HG03354 (cell line): ENCODE results near the gene GALNT13.

ENCODE experiments used
- ATAC-seq: cut with Tn5 transposase; IDR thresholded peaks from one replicate; pipeline ENCODE4 v1.9.1; 2021; ENCODE audit warnings: mild to moderate bottlenecking; ENCODE audit not compliant: unreplicated experiment, poor library complexity, severe bottlenecking

The GALNT13 gene

GRCh38 chr2:153871231-153872221 lies at the start of gene GALNT13:
Gene GALNT13, plus strand, starts transcription at chr2:153871922.
- no peak for ATAC-seq

- ATAC-seq: no peak
These were observed 47.8 kb upstream of the GALNT13 start for GRCh38 chr2:153823880-153824279.

DNA sequence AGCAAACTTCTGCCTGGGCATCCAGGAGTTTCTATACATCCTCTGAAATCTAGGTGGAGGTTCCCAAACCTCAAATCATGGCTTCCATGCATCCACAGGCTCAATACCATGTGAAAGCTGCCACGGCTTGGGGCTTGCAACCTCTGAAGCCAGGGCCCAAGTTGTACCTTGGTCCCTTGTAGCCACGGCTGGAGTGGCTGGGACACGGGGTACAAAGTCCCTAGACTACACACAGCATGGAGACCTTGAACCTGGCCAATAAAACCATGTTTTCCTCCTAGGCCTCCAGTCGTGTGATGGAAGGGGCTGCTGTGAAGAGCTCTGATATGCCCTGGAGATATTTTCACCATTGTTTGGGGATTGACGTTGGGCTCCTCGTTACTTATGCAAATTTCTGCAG lies 43.4 kb upstream of the GALNT13 start:
- ATAC-seq: no peak

DNA sequence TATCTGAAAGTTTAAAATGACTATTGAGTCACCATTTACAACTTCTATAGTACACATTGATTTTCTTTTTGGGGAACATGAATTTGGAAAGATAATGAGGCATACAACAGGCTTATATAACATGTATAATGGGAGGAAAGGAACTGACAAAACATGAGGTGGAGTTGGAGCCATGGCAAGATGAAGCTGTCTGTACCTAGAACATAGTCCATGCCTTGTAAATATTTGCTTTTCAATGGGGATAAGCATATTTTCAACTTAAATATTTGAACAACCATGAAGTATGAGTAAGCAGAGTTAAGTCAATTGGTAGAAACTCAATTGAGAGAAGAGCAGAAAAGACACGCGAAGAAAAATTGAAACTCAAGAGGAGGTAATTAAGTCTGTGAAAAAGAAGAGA lies 37.1 kb upstream of the GALNT13 start:
- ATAC-seq: no peak

DNA sequence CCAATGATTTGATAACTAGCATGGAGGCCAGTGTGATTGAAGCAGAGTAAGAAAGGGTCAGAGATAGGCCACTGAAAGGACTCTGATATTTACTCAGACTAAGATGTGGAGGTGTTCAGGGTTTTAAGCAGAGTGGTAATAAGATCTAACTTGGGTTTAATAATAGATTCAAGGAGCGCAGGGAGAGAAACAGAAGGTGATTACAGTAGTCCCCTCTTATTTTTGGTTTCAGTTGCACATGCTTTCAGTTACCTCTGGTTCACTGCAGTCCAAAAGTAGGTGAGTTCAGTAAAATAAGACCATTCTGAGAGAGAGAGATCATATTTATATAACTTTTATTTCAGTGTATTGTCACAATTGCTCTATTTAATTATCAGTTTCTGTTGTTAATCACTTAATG lies 13.5 kb upstream of the GALNT13 start:
- no peak for ATAC-seq

DNA sequence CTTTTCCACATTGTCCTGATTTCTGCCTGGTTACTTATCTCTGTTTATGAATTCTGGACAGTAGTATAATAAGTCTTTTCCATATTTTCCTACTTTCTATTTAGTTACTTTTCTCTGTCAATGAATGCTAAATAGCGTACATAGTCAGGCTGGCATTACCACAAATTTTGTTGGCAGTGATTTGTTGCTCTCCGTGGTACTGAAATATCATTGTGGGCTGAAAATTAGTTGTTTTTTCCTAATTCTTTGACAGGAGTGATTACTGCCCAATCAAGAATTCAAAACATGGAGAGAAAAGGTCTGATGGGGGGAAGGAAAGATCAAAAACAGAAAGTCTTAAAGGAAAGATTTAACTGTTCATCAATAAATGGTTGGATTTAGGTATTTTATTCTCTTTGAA lies 7.7 kb upstream of the GALNT13 start:
- ATAC-seq: no peak

GRCh38 chr2:153866595-153866994 lies 5.1 kb upstream of the GALNT13 start:
- no peak for ATAC-seq

GRCh38 chr2:153870308-153870707 lies 1.4 kb upstream of the GALNT13 start:
- no peak for ATAC-seq

- no peak for ATAC-seq
These were observed 759 bp downstream of the GALNT13 start for GRCh38 chr2:153872311-153873051.

DNA sequence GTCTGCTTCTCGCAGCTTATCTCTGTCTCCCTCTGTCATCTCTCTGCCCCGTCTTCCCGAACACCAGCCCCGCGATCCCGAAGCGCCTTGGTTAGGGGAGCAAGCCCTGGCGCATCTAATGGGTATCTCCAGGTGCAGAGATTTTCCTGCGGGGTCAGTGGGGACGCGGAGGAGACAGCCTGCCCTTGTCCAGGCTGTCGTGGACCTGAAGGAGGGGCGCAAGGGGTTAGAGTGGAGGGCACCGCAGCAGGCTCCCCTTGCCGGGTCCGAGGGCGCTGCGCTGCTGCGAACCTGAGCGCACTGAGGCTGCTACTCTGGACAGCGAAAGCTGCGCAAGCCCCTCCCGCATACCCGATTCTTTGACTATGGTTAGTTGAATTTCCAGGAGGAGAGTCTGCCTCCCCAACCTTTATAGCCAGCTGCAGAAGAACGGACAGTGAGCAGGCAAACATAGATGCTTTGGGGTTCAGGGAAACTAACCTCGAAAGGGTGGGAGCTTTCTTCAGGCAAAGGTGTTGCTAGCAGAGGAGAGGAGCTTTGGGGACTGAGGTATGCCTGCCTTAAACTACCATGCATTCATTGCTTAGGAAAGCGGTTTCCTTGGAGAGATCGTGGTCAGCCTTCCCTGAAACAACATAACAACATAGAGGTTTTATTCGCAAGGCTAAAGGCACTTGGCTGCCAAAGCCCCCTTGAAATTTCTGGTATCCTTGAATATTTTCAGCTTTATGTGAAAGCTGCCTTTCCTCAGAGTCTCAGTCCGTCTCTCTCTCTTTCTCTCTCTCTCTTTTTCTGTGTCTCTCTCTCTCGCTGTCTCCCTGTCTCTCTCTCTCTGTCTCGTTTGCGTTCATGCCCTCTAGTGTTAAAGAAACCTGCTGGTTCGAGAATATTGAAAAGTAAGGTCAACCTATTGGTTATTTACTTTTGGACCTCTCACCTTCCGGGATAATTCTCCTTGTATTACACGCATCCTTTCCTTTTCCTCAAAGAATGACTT lies 1.6 kb downstream of the GALNT13 start:
- ATAC-seq: no peak

DNA sequence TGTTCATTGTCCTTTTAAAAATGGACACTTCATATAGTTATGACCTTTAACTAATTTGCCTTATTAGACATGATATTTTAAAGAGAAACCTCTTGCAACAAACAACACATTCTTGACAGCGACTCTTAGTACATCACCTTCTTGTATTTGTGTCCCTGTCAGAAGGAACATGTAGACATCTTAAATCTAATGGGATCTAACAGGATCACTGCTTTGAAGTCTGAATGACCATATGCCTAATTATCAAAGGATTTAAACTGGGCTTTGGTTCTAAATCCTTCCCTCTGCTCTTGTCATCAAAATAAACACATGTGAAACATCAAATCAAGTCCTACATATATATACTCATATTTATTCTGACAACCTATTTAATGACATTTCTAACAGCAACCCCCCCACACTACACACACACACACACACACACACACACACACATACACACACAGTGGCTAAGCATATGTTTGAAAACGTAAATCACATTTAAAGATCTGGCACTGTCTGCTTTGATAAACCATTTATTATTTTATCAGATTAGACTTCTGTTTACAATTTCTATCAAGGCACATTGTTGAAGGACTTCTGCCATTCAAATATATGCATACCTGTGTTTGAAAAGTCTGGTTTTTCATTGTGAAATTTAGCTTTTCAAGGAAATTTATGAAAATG lies 4.2 kb downstream of the GALNT13 start:
- no peak for ATAC-seq

DNA sequence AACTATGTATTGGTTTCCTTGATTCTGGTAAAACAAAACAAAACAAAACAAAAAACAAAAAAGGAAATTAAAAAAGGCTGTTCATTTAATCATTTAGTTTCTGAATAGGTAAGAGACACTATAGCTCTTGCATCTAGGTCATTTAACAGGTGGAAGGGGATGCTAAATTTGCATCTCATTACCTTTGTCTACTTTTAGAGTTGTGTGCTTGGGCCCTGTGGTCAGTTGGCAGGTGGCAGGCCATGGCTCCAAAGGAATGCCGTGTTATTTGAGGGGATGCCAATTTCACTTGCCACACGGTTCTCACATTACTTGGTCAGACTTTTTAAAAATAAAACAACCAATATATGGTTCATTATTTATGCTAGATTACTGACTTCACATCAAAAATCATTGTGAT lies 9.2 kb downstream of the GALNT13 start:
- no peak for ATAC-seq

GRCh38 chr2:153886833-153887232 lies 15.1 kb downstream of the GALNT13 start:
- no peak for ATAC-seq

- no peak for ATAC-seq
These were observed 18.9 kb downstream of the GALNT13 start for GRCh38 chr2:153890576-153890975.

DNA sequence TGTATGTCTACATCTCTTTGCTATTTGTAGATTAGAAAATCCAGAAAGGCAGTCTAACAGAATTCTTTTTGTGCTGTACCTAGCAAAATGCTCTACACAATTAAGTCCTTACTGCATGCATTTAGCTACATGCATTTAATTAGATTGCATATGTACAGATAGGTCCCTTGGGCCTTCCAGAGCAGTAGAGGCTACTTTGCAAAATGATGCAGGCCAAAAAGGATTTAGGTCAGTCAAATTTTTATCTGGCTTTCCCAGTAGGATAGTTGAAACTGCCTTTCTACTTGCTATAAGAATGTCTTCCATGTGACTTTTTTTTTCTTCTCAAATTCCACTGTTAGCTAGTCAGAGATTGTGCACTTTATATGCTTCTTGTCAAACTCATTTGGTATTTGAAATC lies 19.3 kb downstream of the GALNT13 start:
- ATAC-seq: no peak

DNA sequence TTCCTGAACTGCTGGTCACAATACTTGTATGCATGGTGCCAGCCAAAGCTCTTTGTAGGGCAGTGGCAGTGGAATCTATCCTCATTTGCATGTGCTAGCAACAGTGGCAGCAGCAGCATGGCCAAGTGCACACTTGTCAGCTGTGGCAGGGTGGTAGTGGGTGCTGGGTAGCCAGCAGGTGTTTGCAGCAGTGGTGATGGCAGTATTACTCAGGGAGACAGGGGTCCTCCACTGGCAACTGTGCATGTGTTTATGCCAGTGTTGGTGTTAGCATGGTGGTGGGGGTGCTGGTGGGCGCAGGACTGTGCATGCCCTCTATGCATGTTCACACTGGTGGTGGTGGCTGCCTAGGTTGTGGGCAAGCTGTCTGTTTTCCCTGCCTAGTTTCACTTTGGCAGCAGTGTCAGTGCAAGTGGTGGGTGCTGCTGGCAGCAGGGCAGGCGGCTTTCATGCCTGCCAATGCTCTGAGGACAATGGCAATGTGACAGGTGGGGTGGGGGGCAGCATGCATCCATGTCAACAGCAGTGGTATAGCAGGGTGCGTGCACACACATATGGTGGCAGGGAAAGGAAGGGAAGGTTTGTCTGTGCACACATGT lies 41.2 kb downstream of the GALNT13 start:
- ATAC-seq: no peak

- no peak for ATAC-seq
These were observed 45.8 kb downstream of the GALNT13 start for GRCh38 chr2:153917570-153917969.

DNA sequence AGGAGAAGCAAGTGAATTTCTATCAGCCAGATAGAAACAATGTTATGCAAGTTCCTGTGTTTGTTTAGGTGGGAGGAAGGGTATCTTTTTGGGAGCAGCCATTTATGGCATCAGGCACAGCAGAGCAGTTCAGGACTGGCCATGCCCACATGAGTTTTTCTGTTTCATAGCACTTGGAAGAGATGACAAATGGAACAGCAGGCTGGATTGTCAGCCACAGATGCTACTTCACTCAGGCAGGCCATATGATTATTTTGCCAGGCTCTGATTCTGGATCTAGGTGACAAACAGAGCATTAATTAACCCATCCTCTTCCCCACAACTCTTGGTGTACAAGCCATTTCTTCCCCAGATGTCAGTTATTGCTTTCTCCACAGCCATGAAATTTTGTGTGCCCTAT lies 63.8 kb downstream of the GALNT13 start:
- no peak for ATAC-seq
